PC-9 (cell line): ENCODE results near the gene F2RL2.

Experiments used
- EZH2 ChIP-seq: fragments of 200-600 bp; sonication (generic); IDR thresholded peaks from 2 replicates; pipeline ENCODE4 v1.8.0; 2017; ENCODE audit warnings: antibody characterized with exemption, low read depth
- TF ChIP-seq, protein P1 (sequence below): fragments of 200-600 bp; sonication (generic); conservative IDR thresholded peaks from 2 replicates; pipeline ENCODE4 v1.6.1; 2017; ENCODE audit warnings: mixed run types, antibody characterized with exemption, mild to moderate bottlenecking, moderate library complexity

- TF ChIP-seq, protein P1, sequence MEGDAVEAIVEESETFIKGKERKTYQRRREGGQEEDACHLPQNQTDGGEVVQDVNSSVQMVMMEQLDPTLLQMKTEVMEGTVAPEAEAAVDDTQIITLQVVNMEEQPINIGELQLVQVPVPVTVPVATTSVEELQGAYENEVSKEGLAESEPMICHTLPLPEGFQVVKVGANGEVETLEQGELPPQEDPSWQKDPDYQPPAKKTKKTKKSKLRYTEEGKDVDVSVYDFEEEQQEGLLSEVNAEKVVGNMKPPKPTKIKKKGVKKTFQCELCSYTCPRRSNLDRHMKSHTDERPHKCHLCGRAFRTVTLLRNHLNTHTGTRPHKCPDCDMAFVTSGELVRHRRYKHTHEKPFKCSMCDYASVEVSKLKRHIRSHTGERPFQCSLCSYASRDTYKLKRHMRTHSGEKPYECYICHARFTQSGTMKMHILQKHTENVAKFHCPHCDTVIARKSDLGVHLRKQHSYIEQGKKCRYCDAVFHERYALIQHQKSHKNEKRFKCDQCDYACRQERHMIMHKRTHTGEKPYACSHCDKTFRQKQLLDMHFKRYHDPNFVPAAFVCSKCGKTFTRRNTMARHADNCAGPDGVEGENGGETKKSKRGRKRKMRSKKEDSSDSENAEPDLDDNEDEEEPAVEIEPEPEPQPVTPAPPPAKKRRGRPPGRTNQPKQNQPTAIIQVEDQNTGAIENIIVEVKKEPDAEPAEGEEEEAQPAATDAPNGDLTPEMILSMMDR: no peak
- TF ChIP-seq EZH2: no peak
Measured at GRCh38 chr5:76667495-76667894, 44.3 kb upstream of the F2RL2 start.
